Measurements from ENCODE around the gene CLCN3. TPM values are rescaled to one million over a fixed set of nuclear protein-coding genes. Genes with fewer than 3 reads are reported as not detected.

CLCN3 gene
- total and polyA plus RNA-seq, 9 of the 15 experiments (the other 6 are each of a cell fraction or from before 2014, with no cell fraction given), result 12.7 to 60.6 (median 38.5) TPM

GRCh38 chr4:169757575-169758184 is 137.3 kb downstream of the CLCN3 start, which contains the start of gene HPF1 (continued):
- TF ChIP-seq SNIP1 (IDR thresholded peaks at IDR 0.05; ENCODE audit: low read depth) (no peak), ESRRA (IDR thresholded peaks at IDR 0.05; ENCODE audit: borderline replicate concordance, low read depth) (no peak; the same call in 1 of the 2 replicates), DIDO1 (tag; IDR thresholded peaks at IDR 0.05; ENCODE audit: low read depth) (0 out of 2 replicates have a peak, but pooled peaks have one; percentile 62), PHF8 (IDR thresholded peaks at IDR 0.05; ENCODE audit: borderline replicate concordance, low read length) (peak; percentile 90), ZBTB33 (CRISPR knock-in tag; IDR thresholded peaks at IDR 0.05) (no peak), SMC3 (conservative IDR thresholded peaks at IDR 0.05; ENCODE audit: insufficient read depth, low read depth, low read length) (no peak), HIVEP1 (CRISPR knock-in tag; IDR thresholded peaks at IDR 0.05) (no peak), NFIC (IDR thresholded peaks at IDR 0.05) (peak; percentile 51), TCF15 (CRISPR knock-in tag; IDR thresholded peaks at IDR 0.05) (no peak), ZNF696 (CRISPR knock-in tag; conservative IDR thresholded peaks at IDR 0.05) (no peak), CEBPG (CRISPR knock-in tag; IDR thresholded peaks at IDR 0.05) (no peak), CEBPG (tag; conservative IDR thresholded peaks at IDR 0.05 in 1 of 2, IDR thresholded peaks at IDR 0.05 in 1 of 2) (no peak), POLR2AphosphoS2 (IDR thresholded peaks at IDR 0.05; ENCODE audit: low read length) (no peak), THRA (IDR thresholded peaks at IDR 0.05) (no peak), RBM39 (optimal IDR thresholded peaks at IDR 0.05; ENCODE audit: low read depth, low read length) (no peak), NR0B1 (IDR thresholded peaks at IDR 0.05; ENCODE audit: partially characterized antibody) (no peak), ZNF197 (CRISPR knock-in tag; IDR thresholded peaks at IDR 0.05; ENCODE audit: low read depth) (no peak), ATF7 (IDR thresholded peaks at IDR 0.05) (peak; percentile 48; the same call in 1 of the 2 replicates), POLR2A (conservative IDR thresholded peaks at IDR 0.05) (peak; percentile 72), ZNF780A (CRISPR knock-in tag; IDR thresholded peaks at IDR 0.05) (no peak), PTRF (tag; IDR thresholded peaks at IDR 0.05) (no peak), IRF2 (CRISPR knock-in tag; IDR thresholded peaks at IDR 0.05) (no peak), HNRNPK (IDR thresholded peaks at IDR 0.05; ENCODE audit: low read depth, low read length, poor library complexity, severe bottlenecking) (no peak), RBM34 (IDR thresholded peaks at IDR 0.05; ENCODE audit: borderline replicate concordance, insufficient read depth, low read length) (no peak), ZFP1 (CRISPR knock-in tag; IDR thresholded peaks at IDR 0.05) (no peak), MCM7 (IDR thresholded peaks at IDR 0.05) (no peak), HDAC2 (IDR thresholded peaks at IDR 0.05) (no peak)

Data from K562 (cell line).